Measurements from ENCODE around the gene MSH3.
"Not testable (repeated sequence)": the region's sequence is repeated elsewhere in the genome, so short reads cannot be mapped to it uniquely, and the experiment has no call there.

The MSH3 gene

DNA sequence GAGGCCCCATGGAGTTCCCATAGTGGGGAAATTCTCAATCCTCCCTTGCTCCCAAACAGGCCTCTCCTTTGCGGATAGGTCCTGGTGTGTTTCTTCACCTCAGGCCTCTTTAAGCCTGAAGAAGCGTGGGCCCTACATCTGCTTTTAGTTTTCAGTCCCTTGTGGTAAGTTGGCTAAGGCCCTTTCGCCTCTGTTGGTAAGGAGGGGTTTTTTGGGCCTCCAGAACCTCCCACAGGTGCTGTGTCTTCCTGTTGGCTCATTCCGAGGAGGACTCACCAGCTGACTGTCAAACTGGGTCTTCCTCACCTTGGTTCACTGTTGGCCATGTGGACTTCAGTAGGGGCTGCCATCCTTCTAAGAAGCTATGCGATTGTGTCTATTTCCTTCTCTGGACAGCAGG, 56.8 kb downstream of the MSH3 start:
- DNase-seq, result no peak

DNA sequence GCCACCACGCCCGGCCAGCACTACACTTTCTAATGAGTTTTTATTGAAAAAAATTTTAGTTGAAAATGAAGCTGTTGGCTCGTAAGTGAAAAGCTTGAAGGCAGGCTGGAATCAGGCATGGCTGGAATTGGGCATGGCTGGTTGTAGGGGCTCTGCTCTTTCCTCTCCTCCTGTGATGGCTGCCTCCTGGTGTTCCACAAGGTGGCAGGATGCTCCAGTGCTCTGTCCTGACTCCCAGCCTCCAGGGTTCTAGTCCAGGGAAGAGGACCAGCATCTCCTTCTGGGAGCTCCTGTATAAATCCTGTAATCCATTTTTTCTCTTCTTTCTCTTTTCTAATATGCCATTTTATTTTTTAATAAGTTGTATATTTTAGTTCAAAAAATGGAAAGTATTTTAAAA, 57.5 kb downstream of the MSH3 start:
- DNase-seq, result peak; percentile 35

GRCh38 chr5:80712919-80713318, 58.5 kb downstream of the MSH3 start:
- DNase-seq, result no peak

- DNase-seq, result no peak
Observed at GRCh38 chr5:80713631-80714030, 59.2 kb downstream of the MSH3 start.

DNA sequence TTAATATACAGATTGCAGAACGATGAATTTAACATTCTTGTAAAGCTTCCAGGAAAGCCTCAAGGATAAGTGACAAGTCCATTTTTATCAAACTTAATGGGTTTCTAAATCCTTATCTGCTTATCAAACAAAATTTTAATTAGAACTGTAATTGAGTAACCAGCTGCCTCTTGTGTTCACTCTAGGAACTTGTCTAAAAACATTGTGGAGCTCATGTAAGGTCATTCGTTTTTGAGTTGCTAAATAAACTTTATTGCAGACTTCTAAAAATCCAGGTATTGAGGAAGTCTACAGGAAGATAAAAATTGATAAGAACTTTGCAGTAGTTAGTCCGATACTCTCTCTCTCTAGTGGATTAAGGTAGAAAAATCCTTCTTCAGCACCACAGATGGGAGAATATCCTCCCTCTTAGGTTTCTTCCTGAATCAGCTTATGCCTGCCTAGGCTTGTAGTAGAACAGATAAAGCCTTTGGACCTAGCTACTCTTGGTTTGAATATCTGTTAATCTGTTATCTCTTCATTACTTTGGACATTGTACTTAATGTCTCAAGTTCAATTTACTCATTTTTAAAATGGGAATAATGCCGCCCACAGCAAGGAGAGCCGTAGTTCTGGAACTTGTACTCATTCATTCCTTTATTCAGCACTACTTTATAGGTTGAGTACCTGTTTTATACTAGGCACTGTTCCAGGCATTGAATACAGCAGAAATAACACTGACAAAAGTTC, 60.3 kb downstream of the MSH3 start:
- DNase-seq, result no peak

DNA sequence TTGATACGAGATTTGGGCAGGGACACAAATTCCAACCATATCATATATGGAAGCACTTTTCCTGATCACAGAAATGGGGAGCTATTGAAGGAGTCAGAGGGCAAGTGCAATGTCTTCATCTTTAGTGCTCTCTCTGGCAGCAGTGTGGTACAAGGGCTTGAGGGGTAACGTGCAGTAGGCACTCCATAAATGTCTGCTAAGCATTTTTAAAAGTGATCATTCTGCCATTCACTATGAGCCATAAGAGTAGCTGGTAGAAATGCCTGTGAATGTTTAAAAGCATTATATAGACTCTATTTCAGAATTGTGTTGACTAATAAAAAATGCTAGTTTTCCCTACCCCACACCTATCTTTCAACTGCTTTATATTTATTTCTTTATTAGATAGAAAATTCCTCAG, 61.4 kb downstream of the MSH3 start:
- DNase-seq, result no peak

GRCh38 chr5:80720181-80720580, 65.7 kb downstream of the MSH3 start:
- DNase-seq, result no peak

DNA sequence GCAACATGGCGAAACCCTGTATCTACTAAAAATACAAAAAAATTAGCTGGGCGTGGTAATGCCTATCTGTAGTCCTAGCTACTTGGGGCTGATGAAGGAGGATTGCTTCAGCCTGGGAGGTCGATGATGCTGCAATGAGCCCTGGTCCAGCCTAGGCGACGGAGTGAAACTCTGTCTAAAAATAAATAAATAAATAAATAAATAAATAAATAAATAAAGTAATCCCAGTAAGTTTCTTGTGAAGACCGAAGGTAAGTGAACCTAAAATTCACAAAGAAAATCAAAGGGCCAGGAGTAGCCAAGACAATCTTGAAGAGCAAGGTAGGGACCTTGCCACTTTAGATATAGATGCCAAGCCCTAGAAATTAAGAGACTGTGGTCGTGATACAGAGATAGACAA, 68.5 kb downstream of the MSH3 start:
- no peak for DNase-seq

DNA sequence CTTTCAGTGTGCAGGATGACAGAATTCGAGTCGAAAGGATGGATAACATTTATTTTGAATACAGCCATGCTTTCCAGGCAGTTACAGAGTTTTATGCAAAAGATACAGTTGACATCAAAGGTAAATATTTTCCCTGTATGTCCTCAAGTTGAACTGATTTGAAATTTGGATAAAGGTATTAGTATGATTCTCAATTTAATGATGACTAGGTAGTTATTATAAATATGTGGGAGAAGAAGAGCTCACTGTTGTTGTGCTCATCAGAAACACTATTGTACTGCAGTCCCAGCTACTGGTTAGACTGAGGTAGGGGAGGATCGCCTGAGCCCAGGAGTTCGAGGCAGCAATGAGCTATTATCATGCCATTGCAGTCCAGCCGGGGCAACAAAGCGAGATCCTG, 71.0 kb downstream of the MSH3 start:
- no peak for DNase-seq

- no peak for DNase-seq
Observed at GRCh38 chr5:80736730-80737129, 82.3 kb downstream of the MSH3 start.

DNA sequence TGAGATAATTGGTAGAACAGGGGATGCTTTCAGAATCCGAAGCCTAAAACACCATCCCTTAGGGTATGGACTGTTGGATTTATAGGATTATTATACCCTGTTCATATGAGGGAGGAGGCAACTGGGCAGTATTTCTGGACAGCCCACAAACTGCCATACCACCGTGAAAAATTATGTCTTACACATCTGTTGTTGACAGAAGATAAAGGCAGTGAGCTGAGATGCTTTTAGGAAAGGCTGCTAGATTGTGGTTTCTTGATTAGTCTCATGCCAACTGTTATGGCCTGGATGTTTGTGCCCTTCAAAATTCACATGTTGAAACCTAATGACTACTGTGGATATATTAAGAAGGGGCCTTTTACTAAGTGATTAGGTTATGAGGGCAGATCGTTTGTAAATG, 84.0 kb downstream of the MSH3 start:
- no peak for DNase-seq

DNA sequence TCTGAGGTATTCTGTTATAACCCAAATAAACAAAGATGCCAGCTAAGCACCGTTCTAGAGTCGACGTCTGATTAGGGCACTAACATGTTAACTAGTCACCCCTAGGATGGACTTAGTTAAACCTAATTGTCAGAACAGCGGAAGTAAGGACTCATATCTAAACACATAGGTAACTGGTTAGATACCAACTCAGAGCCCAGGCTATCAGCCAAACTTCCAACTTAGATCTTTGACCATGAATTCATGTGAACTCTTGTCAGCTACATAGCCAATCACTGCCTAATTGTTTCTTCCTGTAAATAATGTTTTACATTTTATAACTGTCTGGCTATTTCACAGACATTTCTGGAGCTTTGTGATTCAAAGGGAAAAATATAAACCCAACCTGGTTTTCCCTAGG, 84.6 kb downstream of the MSH3 start:
- no peak for DNase-seq

DNA sequence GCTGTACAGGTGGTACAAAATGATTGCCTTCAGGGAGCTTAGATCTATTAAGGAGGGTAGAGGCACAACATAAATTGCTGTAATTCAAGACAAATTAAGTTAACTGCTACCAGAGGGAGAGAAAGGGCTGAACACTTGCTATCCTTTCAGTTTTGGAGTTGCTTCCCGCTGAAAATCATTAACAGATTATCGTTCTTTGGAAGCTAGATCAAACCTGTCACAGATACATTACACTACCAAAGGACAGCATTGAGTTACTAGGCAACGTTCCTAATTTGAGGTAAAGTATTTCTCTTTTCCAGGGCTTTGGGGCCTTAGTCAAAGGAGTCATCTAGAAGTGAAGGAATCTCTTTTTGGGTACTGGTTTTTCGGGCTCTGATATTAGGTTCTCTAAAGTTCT, 85.0 kb downstream of the MSH3 start:
- no peak for DNase-seq

- DNase-seq, result no peak
Observed at GRCh38 chr5:80739898-80740297, 85.4 kb downstream of the MSH3 start.

- DNase-seq, result not testable (repeated sequence)
Observed at GRCh38 chr5:80740488-80740887, 86.0 kb downstream of the MSH3 start.

- DNase-seq, result no peak
Observed at GRCh38 chr5:80740999-80741398, 86.5 kb downstream of the MSH3 start.

DNA sequence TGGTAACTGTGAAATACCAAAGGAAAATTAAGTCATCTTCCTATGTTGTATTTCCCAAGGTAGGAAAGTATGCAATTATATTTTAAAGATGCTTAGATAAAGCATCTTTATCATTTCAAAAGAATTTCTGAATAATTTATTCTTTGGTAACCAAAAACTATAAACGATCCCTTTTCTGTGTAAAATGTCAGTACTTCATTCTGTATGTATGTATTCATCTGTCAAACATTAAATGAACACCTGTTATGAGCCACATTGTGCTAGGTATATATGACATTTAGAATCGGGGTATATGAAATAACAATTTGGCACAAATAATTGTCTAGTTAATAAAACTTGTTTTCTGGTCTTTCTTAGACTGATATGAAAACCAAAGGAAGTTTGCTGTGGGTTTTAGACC, 89.7 kb downstream of the MSH3 start:
- DNase-seq, result no peak

- DNase-seq, result peak; percentile 43
Observed at GRCh38 chr5:80745490-80745889, 91.0 kb downstream of the MSH3 start.

GRCh38 chr5:80747922-80748321, 93.5 kb downstream of the MSH3 start:
- no peak for DNase-seq

DNA sequence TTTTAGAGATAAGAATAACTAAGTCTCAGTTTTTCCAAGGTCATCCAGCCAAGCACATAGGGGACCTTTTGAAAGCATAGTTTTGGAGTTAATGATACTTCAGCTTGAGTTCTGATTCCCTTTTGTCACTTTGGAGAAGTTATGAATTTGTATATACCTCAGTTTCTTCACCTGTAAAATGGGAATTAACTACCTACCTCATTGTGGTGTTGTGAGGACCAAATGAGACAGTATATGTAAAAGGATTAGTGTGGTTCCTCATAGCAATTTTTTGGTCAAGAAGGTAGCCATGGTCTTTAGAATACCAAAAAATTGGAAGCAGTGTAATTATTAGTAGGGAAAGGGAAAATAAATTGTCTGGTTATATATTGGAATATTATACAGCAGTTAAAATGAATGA, 98.0 kb downstream of the MSH3 start:
- DNase-seq, result no peak

GRCh38 chr5:80753712-80754111, 99.3 kb downstream of the MSH3 start:
- DNase-seq, result no peak

- peak; percentile 25 for DNase-seq
Observed at GRCh38 chr5:80754900-80755299, 100.4 kb downstream of the MSH3 start.

GRCh38 chr5:80755626-80756025, 101.2 kb downstream of the MSH3 start:
- no peak for DNase-seq

- no peak for DNase-seq
Observed at GRCh38 chr5:80756292-80756691, 101.8 kb downstream of the MSH3 start.

- no peak for DNase-seq
Observed at GRCh38 chr5:80757290-80757689, 102.8 kb downstream of the MSH3 start.

Data from fibroblast of skin of right quadriceps (primary cell).